Activated CD8-positive, alpha-beta memory T cell treated with anti-CD3 and anti-CD28 coated beads, Interleukin-2, amount 50 U/mL, for 4 hours (primary cell): ENCODE measurements around the gene SAFB.
"Not testable (repeated sequence)": the region's sequence is repeated elsewhere in the genome, so short reads cannot be mapped to it uniquely, and the experiment has no call there.

Experiments
- DNase-seq: peaks from one replicate; pipeline ENCODE4 v3.0.0-alpha.2; 2020

SAFB gene

DNA sequence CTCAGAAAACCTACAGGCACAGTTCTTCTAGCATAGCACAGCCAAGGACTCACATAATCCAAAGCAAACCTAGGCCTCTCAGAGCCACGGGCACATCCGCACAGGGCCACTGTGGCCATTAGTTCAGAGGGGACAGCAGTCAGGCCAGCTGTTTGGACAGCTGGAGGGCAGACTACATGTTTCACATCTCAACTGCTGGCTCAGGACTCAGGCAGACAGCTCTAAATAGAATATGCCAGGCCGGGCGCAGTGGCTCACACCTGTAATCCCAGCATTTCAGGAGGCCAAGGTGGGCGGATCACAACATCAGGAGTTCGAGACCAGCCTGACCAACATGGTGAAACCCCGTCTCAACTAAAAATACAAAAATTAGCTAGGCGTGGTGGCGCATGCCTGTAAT is 27.1 kb upstream of the SAFB start:
- DNase-seq, result no peak

DNA sequence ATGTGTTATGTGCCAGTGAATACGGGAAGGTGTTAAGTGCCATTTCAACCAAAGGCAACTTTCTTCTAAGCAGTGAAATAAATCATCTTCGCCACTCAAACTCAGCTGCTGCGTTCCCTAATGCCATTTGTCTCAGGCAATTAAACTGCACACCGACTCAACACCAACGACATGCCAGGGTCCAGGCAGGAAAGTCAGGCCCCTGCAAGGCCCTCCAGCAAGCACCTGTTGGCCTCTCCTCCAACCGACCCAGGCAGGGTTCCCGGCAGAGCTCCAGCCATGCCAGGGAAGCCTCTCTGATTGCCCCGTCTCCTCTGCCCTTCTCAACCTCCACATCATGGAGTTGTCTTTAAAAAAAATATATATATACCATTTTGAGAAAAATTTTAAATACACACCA is 22.1 kb upstream of the SAFB start:
- no peak for DNase-seq

DNA sequence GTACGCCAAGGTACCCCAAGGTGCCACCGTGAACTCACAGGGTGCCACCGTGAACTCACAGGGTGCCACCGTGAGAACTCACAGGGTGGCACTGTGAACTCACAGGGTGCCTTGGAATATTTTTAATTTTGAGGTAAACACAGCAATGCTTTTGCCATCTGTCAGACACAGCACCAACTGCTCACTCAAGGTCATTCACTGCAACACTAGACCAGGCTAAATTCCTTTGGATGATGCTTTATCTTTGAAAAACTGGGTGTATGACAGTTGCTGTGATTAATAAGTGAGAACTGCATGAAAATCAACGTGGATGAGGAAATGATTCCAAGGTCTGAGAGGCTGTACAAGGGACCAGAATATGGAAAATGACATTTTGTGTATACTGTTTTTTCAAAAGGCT is 19.3 kb upstream of the SAFB start:
- DNase-seq, result no peak

DNA sequence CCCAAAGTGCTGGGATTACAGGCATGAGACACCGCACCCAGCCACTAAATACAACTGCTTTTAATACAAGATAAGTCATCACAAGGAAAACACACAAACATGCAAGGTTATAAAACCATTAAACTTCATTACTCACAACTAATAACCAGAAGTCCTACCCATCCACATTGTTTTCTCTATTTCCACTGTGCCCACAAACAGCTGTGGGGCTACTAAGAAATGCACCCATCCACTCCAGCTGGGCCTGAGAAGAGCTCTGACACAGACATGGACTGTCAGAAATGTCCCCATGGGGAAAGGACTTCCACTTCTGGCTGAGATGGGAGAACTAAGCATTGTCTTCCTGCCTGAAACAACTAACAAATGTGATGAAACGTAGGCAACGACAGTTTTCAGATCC is 17.5 kb upstream of the SAFB start:
- no peak for DNase-seq

DNA sequence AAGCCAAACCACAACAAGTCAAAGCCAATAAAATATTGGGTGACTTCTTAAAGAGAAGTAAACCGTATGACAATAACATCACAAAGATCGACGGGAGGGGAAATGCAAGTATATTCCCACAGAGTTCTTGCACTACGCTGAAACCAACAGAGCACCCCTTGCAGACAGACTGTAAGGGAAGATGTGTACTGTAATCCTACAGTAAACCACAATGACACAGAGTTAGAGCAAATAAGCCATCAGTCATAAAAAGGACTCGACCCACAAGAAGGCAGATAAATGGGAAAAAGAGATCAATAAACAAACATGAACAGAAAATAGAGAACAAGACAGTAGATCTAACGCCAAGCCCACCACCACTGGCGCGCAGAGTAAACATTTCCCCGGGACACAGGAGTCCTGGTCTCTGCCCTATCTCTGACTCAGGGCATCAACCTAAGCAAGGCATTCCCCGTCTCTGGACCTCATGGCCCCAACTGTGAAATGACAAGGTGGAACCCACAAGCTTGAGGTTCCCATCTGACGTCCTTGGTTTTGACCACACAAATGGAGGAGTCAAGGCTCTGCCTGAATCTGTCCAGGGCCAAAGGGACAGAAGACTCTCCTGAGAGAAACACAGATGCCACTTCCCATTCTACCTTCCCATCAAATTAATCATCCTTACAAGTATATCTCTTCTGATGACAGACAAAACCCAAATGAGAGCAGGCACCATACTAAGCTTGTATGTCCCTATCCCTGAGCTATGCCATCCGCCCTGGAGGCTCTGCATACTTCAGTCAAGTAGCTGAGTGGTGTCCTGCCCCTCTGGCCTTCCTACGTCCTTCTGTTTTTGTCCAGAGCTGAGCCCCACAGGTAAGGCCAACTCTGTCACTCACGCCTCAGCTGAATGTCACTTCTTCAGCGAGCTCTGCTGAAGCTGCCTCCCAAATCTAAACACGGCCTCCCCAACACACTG is 15.3 kb upstream of the SAFB start:
- DNase-seq, result no peak

DNA sequence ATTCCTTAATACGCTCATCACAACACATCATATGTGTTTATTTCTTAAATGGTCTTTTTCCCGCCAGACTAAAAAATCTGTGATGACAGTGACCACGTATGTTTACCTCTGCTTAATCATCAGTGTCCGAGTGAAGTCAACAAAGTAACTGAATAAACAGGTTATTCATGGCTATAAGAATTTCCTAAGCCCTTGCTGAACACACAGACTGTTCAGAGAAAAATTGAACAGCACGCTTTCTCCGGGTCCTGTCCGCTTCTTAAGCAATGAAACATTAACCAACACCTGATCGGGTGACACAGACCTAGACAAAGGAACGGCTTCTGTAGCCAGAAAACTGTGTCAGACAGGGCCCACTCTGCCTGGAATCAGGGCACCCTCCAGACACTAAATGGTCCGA is 14.6 kb upstream of the SAFB start:
- DNase-seq, result no peak

DNA sequence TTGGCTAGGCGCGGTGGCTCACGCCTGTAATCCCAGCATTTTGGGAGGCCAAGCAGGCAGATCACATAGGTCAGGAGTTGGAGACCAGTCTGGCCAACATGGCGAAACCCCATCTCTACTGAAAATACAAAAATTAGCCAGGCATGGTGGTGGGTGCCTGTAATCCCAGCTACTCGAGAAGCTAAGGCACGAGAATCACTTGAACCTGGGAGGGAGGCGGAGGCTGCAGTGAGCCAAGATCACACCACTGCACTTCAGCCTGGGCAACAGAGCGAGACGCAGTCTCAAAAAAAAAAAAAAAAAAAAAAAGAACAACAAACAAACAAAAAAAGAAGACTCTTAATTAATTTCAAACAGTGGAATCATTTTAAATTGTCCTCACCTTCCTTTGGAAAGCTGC is 14.1 kb upstream of the SAFB start:
- DNase-seq, result not testable (repeated sequence)

DNA sequence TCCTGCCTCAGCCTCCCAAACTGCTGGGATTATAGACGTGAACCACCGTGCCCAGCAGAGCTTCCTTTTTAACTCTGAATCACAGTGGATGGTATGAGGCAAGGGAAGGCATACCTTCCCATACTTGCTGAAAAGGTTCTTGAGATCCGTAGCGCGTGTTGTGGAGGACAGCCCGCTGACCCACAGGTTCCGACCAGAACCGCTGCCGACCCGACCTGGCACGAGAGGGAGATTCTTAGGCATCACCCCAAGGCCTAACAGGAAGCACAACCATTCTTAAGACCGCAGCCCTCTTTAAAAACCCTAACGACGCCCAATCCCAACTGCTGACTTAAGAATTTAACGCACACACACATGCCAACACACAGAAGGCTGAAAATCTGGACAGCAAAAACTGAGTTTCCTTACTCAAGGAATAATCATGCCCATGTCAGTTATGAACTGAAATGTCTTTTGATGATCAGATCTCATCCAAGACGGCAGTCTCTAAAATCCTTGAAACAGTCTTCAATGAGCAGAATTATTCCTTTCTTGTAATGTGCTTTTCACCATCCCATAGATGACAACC is 12.9 kb upstream of the SAFB start:
- no peak for DNase-seq

DNA sequence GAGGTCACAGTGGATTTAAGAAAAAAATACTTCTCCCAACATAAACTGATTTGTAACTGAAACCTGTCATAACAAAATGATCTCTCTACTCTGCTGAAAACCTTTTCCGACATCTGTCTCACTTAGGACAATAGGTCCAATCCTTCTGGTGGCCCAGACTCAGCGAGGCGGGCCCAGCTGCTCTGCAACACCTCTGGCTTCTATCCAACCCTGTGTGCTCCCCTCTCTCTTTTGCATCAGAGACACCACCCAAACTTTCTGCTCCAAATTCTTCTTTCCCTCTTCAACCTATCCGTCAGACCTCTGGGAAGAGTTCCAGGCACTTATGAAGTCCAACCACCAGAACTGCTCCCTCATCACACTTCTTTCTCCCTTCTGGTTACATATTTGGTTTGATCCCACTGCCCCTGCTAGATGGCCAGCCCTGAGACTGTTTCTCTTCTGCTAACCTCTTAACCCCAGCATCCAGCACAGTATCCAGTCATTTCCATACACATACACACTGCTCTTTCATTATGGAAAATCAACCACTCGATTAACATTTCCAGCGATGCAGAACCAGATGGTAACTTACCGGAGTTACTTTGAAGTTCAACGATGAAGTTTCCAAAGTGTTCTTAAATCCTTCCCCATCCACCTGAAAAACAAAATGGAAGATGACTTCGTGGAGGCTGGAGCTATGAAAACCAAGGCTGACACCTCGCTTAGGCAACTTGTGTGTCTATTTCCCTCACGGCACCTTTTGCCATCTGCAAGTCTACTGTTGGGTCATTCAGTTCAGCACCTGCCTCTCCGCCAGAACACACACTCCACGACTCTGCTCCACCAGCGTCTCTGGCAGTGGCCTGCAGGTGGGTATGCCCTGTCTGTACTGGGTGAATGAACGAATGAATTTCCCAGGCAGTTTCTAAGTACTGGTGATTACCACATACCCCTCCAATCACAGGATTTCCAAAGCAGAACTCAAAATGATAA is 9.7 kb upstream of the SAFB start:
- no peak for DNase-seq

DNA sequence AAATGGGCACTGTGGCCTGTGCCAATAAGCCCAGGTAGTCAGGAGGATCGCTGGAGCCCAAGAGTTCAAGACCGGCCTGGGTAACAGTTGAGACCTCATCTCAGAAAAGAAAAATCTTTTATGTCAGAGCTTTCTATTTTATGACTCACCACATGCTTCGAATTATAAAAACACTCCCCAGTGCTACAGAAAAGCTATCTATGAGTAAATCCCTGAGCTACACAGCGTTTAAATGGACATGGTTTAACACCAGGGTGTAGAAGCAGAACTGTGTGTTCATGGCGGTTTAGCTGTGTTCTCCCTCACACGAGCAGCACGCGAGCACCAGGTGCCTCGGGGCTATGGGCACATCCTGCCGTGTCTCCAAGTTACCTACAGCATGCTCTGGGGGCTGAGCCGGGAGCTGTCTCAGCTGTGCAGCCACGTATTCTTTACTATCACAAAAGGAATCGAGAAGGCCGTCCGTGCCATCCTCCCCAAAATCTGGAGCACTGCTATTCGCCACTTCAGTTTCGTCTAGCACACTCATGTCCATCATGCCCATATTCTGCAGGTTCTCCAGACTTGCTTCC is 7.0 kb upstream of the SAFB start:
- no peak for DNase-seq

DNA sequence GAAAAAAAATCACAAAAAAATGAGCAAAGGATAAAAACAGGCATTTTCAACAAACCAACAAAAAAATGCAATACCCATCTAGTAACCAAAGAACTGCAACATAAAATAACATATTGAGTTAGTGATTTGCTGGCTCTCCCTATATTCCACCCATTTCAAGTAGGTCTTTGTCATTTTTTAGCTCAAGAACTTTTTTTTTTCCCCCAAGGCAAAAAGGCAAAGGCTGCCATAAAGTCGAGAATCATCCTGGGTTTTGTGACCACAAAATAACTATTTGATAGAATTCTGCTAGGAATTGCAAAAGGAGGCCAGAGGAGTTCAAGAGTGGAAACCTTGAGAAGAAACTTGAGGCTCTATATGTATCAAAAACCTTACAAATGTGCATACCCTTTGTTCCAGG is 5.8 kb upstream of the SAFB start:
- no peak for DNase-seq

DNA sequence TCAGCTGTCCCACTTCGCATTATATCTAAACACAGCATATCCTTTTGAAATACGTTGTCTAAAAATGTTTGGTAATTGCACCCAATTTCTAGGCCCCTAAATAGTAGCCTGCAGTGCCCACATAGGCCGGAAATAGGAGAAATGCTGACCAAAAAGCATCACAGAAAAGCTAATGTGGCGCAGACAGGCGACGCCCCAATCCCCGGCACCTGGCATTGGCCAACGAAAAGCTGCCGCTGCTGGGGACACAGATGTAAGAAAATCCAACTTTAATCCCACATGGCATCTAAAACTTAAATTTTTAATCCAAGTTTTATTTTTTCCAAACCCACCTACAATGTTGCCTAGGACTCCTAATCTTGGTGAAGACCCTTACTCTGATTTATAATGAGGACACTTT is 4.3 kb upstream of the SAFB start:
- no peak for DNase-seq

DNA sequence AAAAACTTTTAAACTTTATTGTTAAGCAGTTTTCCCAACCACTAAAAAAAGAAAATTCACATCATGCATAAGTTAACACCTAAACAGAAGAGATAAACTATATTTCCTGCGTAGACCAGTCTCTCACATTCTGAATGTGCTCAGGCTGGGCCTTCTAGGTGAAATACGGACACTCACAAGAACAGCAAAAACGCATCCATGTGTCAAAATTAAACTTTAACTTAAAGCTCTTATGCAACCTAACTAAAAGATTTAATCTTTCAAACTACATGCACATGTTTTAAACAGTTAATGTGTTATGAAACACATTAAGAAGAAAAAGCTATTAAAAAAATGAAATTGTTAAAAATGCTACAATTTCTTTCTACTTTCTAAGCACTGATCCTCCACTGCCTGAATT is 2.9 kb upstream of the SAFB start:
- no peak for DNase-seq

DNA sequence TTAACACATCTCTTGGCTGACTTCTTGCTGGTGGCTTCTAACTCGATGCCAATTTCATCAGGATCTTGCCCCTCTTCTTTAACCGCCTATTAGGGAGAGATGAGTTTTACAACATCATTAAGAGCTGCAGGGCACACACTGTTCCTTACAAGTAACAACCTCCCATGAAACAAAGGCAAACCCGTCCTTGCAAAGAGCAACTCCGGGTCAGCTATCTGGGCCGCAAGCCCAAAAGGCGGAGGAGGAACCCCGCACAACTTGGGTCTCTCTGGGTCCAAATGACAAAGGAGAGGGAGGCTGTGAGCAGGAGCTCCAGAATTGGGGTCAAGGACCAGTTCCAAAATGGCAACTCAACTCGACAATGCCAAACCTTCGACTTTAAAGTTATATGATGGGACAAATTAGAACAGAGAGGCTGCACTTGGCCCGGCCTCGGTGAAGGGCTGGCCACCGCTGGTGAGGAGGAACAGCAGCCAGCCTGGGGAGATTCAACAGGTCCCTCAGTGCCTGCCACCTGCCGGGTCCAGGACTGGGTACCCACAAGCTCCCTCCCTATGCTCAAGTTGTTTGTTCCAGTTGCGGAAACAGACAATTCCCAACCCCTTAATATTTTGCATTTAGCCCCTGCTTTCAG is 1.5 kb upstream of the SAFB start:
- no peak for DNase-seq

DNA sequence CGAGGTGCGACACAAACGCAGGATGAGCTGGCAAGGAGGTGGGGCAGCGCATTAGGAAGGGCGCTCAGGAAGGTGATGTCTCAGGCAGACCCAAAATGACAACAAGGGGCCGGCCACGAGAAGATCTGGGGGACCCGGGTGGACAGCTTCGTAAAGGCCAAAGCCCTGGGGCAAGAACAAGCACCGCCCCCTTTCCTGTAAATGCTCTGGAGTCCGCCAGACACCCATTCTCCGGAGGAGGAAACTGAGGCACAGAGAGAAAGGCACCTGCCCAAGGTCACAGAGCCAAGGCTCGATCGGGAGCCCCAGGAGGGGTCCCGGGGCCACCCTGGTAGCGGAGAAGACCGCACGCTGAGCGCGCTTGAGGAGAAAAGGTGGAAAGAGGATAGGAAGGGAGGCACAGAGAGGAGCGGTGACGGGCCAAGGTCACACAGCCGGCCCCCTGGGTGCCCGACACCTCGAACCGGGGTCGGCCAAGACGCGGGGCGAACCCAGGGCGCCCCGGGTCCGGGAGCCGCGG is 878 bp upstream of the SAFB start:
- DNase-seq, result peak; percentile 28

DNA sequence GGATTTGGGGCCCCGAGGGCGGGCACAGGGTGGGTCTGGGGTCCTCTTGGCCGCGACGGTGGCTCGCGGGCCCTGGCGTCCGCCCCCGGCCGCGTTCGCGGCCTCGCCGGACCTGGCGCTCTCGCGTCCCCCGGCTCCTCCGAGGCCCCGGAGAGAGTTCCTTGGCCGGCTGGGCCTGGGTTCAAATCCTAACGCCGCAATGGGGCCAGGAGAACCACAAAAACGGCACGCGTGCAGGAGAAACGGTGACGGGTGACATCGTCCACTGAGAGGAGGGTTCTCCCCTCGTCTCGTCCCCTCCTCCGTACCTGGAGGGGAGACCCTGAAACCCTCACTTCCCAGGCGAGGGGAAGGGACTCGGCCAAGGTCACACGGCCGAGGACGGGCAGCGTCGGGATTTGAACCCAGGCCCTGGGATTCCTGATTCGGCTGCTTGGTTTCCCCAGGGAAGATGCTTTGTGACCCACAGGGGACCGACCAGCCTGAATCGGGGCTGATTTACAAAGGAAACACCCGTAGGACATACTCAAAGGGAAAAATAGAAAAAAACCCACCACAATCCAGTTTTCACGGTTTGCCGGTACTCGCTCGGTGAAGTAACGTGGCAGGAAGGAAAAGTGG is 624 bp downstream of the SAFB start:
- DNase-seq, result peak; percentile 29

DNA sequence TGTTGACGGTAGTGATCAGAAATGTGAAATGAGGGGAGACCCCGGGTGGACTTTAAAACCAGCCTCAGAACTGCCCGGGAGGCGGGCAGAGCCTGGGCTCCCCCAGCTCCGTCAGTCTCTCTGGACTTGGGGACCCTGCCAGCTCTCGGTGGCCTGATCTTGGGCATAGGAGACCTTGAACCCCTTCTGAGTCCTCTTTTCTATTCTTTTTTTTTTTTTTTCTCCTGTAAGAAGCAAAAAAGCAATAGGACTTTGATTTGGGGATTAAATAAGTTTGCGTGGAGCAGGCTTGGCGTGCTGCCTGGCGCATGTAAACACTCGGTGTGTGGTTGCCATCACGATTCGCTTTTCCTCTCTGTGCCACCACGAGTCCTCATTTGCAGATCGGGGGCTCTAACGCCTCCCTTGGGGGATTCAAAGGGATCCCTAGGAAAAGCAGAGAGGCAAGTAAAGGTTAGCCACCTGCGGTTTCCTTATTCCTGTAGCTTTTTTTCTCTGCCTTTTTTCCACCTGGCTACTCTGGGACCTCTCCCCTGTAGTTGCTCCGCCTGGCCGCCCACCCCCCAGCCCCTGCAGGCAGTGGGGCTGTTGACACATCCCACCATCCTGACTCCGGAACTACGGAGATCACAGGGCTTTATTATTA is 1.3 kb downstream of the SAFB start:
- DNase-seq, result no peak

DNA sequence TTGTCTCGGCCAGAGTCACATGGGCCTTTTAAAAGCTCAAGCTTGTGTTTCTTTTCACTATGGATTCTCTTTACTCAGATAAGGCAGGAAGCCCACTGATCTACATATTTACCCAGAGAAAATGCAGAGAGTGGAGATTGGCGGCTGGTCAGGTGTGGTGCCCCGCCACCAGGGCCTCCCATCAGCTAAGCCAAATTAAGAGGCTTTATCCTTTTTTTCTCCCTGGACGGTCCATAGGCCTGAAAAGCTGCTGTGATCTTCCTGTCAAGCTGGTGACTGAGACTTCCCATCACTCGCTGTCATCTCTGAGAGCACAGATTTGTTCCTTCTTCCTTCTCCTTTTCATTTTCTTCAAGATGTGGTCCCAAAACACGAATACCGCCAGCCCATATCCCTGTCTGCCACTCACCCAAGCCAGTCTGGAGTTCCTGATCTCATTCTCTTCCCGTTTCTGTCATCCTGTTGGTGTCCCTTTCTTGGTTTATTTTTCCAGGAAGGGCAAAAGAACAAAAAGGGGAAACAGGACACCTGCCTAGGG is 1.9 kb downstream of the SAFB start:
- DNase-seq, result no peak

DNA sequence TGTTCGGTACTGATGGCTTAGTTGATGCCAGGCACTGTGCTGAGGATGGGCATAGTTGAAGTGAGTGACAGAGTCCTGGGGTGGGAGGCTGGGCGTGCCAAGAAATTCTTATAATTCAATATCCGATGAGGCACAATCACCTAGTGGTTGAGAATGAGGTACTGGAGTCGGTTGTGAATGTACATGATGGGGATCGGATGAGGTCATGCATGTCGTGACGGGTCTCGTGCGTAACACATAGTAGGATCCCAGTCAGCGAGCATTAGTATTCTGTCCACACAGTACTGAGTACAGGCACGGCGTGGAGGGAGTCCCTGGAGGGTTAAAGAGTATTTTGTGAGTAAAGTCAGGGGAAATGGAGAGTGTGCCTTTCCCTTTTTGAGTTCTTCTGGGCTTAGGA is 2.8 kb downstream of the SAFB start:
- DNase-seq, result no peak

DNA sequence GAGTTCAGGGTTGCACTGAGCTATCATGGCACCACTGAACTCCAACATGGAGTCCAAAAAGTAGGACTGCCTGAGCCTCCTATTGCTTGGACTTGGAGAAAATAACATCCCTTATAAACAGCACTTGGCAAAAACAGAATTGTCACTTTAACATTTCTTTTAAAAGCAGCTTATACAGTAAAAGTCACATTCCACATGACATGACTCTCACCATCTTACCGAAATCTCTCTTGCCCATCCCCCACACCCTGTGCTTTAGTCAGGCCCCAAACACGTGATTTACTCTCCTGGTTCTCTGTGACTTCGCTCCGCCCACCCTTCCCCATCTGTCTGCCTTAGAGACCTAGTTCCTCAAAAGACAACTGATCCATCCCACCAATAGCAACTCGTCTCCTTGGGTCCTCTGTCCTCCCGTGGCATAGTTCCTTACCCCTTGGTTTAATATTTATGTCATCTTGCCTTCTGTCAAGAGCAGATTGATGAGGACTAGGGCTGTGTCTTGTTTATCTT is 4.6 kb downstream of the SAFB start:
- DNase-seq, result peak; percentile 42

DNA sequence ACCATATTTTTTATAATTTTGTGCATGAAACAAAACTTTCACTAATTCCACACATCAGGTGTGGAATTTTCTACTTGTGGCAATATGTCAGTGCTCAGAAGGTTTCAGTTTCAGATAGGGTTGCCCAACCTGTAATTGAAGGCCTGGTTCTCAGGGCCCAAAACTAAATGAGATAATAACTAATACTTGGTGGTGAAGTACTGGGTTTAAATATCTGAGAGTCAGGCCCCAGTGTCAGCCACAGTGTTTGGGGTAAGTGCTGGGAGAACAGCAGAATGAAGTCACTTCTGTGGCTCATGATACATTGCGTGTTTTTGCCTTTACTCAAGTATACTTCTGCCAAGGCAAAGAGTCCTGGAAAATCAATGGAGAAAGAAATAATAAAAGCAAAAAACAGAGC is 5.6 kb downstream of the SAFB start:
- no peak for DNase-seq
